ENCODE results near the gene THOC6. TPM values are rescaled to one million over a fixed set of nuclear protein-coding genes. Genes with fewer than 3 reads are reported as not detected.

Gene THOC6
- total and polyA plus RNA-seq, 3 experiments from 2014 or later, result 46.2 to 59.4 (median 56.8) TPM

GRCh38 chr16:3056336-3057180 lies 32.7 kb downstream of the THOC6 start:
- CTCF ChIA-PET, result interaction anchor here (0.8 to 6.4 kb wide), 9 partner anchors 8 to 103 kb away, joined by 3 to 190 read pairs (median 3); partner anchors contain the start of genes IL32, ZNF213 and ZSCAN10
- Mint-ChIP-seq H3K27ac (peak overlapping the region in 7 of 8 donors; percentile 43 to 99 (median 76)), H3K4me3 (peak overlapping the region; percentile 59 to 96 (median 68)), H3K27me3 (no peaks in the 10 kb centered on the region), H3K9me3 (no peaks in the 10 kb centered on the region), H3K4me1 (peaks cover 43 to 67% (median 51%) of the 10 kb centered on the region in 3 donors), H3K36me3 (peaks cover 0 to 33% (median 6%) of the 10 kb centered on the region in 3 donors)
- DNase-seq, result no peak
- POLR2A ChIA-PET, result interaction anchor here (0.6 to 2.0 kb wide), 3 partner anchors 18 to 54 kb away, joined by 3 to 4 read pairs (median 4); no protein-coding TSS in a partner anchor
- Histone ChIP-seq H3K4me3 (ENCODE audit: low read length) (no peak overlapping the region), H3K9me3 (ENCODE audit: low read length) (no peaks in the 10 kb centered on the region), H3K4me1 (ENCODE audit: insufficient read depth, low read length) (peaks cover 42% of the 10 kb centered on the region), H3K36me3 (ENCODE audit: insufficient read depth, low read length) (no peaks in the 10 kb centered on the region), H3K27ac (ENCODE audit: low read depth, low read length) (no peak overlapping the region), H3K27me3 (ENCODE audit: insufficient read depth, low read length, poor library complexity, severe bottlenecking) (no peaks in the 10 kb centered on the region)

- Histone ChIP-seq H3K36me3 (ENCODE audit: insufficient read depth, low read length) (no peaks in the 10 kb centered on the region), H3K27me3 (ENCODE audit: insufficient read depth, low read length, poor library complexity, severe bottlenecking) (no peaks in the 10 kb centered on the region), H3K27ac (ENCODE audit: low read depth, low read length) (no peak overlapping the region), H3K9me3 (ENCODE audit: low read length) (no peaks in the 10 kb centered on the region), H3K4me1 (ENCODE audit: insufficient read depth, low read length) (peaks cover 47% of the 10 kb centered on the region), H3K4me3 (ENCODE audit: low read length) (peak overlapping the region; percentile 71)
- Mint-ChIP-seq H3K27me3 (no peaks in the 10 kb centered on the region), H3K9me3 (no peaks in the 10 kb centered on the region), H3K36me3 (peaks cover 0 to 30% (median 6%) of the 10 kb centered on the region in 3 donors), H3K27ac (peak overlapping the region; percentile 51 to 99 (median 86)), H3K4me1 (peaks cover 42 to 69% (median 52%) of the 10 kb centered on the region in 3 donors), H3K4me3 (peak overlapping the region; percentile 37 to 96 (median 63))
- ChIA-PET POLR2A (interaction anchor here (0.6 to 2.8 kb wide), 5 partner anchors 9 to 72 kb away, joined by 3 to 28 read pairs (median 5); no protein-coding TSS in a partner anchor), CTCF (interaction anchor here (1.1 to 6.4 kb wide), 22 partner anchors 10 to 108 kb away, joined by 3 to 190 read pairs (median 7); partner anchors contain the start of genes BICDL2, HCFC1R1, MMP25 and THOC6)
- DNase-seq, result no peak
These were observed 33.6 kb downstream of the THOC6 start for GRCh38 chr16:3057181-3058138.

- H3K9me3 Mint-ChIP-seq, result no peaks in the 10 kb centered on the region
- peak overlapping the region; percentile 75 for H3K27ac ChIP-seq (ENCODE audit: low read depth, low read length)
- DNase-seq, result peak; percentile 38 to 75 (median 49)
- H3K4me3 Mint-ChIP-seq, result peak overlapping the region; percentile 90 to 97 (median 93)
- peaks cover 47% of the 10 kb centered on the region for H3K4me1 ChIP-seq (ENCODE audit: insufficient read depth, low read length)
- peaks cover 46 to 75% (median 60%) of the 10 kb centered on the region in 3 donors for H3K4me1 Mint-ChIP-seq
- H3K36me3 ChIP-seq (ENCODE audit: insufficient read depth, low read length), result no peaks in the 10 kb centered on the region
- H3K27ac Mint-ChIP-seq, result peak overlapping the region; percentile 75 to 97 (median 87)
- POLR2A ChIA-PET, result interaction anchor here (0.6 to 2.8 kb wide), 11 partner anchors 8 to 100 kb away, joined by 3 to 28 read pairs (median 5); partner anchors contain the start of gene ZNF213
- peaks cover 0 to 30% (median 6%) of the 10 kb centered on the region in 3 donors for H3K36me3 Mint-ChIP-seq
- no peaks in the 10 kb centered on the region for H3K27me3 ChIP-seq (ENCODE audit: insufficient read depth, low read length, poor library complexity, severe bottlenecking)
- H3K9me3 ChIP-seq (ENCODE audit: low read length), result no peaks in the 10 kb centered on the region
- CTCF ChIA-PET, result interaction anchor here (0.7 to 6.4 kb wide), 31 partner anchors 10 to 107 kb away, joined by 3 to 190 read pairs (median 6); partner anchors contain the start of genes BICDL2, CLDN9, HCFC1R1 and MMP25
- H3K4me3 ChIP-seq (ENCODE audit: low read length), result peak overlapping the region; percentile 71
- no peaks in the 10 kb centered on the region for H3K27me3 Mint-ChIP-seq
These were observed 34.5 kb downstream of the THOC6 start for GRCh38 chr16:3058139-3059030.

- Histone ChIP-seq H3K27me3 (ENCODE audit: insufficient read depth, low read length, poor library complexity, severe bottlenecking) (no peaks in the 10 kb centered on the region), H3K4me3 (ENCODE audit: low read length) (peak overlapping the region; percentile 71), H3K36me3 (ENCODE audit: insufficient read depth, low read length) (no peaks in the 10 kb centered on the region), H3K27ac (ENCODE audit: low read depth, low read length) (peak overlapping the region; percentile 75), H3K9me3 (ENCODE audit: low read length) (no peaks in the 10 kb centered on the region), H3K4me1 (ENCODE audit: insufficient read depth, low read length) (peaks cover 51% of the 10 kb centered on the region)
- Mint-ChIP-seq H3K9me3 (no peaks in the 10 kb centered on the region), H3K27me3 (no peaks in the 10 kb centered on the region), H3K4me3 (peak overlapping the region; percentile 90 to 97 (median 93)), H3K4me1 (peaks cover 46 to 76% (median 61%) of the 10 kb centered on the region in 3 donors), H3K36me3 (peaks cover 0 to 23% (median 4%) of the 10 kb centered on the region in 3 donors), H3K27ac (peak overlapping the region; percentile 85 to 97 (median 91))
- POLR2A ChIA-PET, result interaction anchor here (0.6 to 2.8 kb wide), 9 partner anchors 9 to 99 kb away, joined by 3 to 28 read pairs (median 5); partner anchors contain the start of gene ZNF213
- peak; percentile 83 to 89 (median 85) for DNase-seq
- CTCF ChIA-PET, result interaction anchor here (0.7 to 6.4 kb wide), 36 partner anchors 8 to 207 kb away, joined by 3 to 190 read pairs (median 6); partner anchors contain the start of genes BICDL2, CLDN9, HCFC1R1 and MMP25
These were observed 35.3 kb downstream of the THOC6 start for GRCh38 chr16:3059041-3059722.

GRCh38 chr16:3059723-3060242 lies 35.9 kb downstream of the THOC6 start:
- Mint-ChIP-seq H3K9me3 (no peaks in the 10 kb centered on the region), H3K27me3 (no peaks in the 10 kb centered on the region), H3K4me1 (peaks cover 46 to 77% (median 61%) of the 10 kb centered on the region in 3 donors), H3K27ac (peak overlapping the region; percentile 78 to 97 (median 90)), H3K36me3 (peaks cover 0 to 20% (median 2%) of the 10 kb centered on the region in 3 donors), H3K4me3 (peak overlapping the region; percentile 81 to 97 (median 89))
- peaks cover 54% of the 10 kb centered on the region for H3K4me1 ChIP-seq (ENCODE audit: insufficient read depth, low read length)
- H3K4me3 ChIP-seq (ENCODE audit: low read length), result peak overlapping the region; percentile 71
- no peaks in the 10 kb centered on the region for H3K27me3 ChIP-seq (ENCODE audit: insufficient read depth, low read length, poor library complexity, severe bottlenecking)
- DNase-seq, result no peak
- POLR2A ChIA-PET, result interaction anchor here (2.4 to 2.8 kb wide), 2 partner anchors 16 to 70 kb away, joined by 27 to 28 read pairs; no protein-coding TSS in a partner anchor
- no peaks in the 10 kb centered on the region for H3K36me3 ChIP-seq (ENCODE audit: insufficient read depth, low read length)
- CTCF ChIA-PET, result interaction anchor here (0.7 to 6.4 kb wide), 23 partner anchors 8 to 206 kb away, joined by 3 to 190 read pairs (median 8); partner anchors contain the start of genes MMP25, ZNF213 and ZSCAN10
- H3K9me3 ChIP-seq (ENCODE audit: low read length), result no peaks in the 10 kb centered on the region
- H3K27ac ChIP-seq (ENCODE audit: low read depth, low read length), result peak overlapping the region; percentile 75

Measured in CD8-positive, alpha-beta memory T cell (primary cell).